Left ventricle myocardium inferior (tissue), 1 donor: ENCODE data around the gene PLXDC2. TPM values are rescaled to one million over a fixed set of nuclear protein-coding genes. Genes with fewer than 3 reads are reported as not detected.

Source experiments
- DNase-seq: peaks from one replicate; pipeline ENCODE4 v3.0.0-alpha.2; 2020
- H3K27ac ChIP-seq: fragments of 200-600 bp; replicated peaks from 2 replicates; pipeline ENCODE4 v1.8.0; 2021
- H3K27me3 ChIP-seq: fragments of 200-600 bp; 2 replicates; pipeline ENCODE4 v1.8.0; 2021; ENCODE audit warnings: low read depth
- H3K36me3 ChIP-seq: fragments of 200-600 bp; 2 replicates; pipeline ENCODE4 v1.8.0; 2021
- H3K4me1 ChIP-seq: fragments of 200-600 bp; 2 replicates; pipeline ENCODE4 v1.8.0; 2021
- H3K4me3 ChIP-seq: fragments of 200-600 bp; 2 replicates; pipeline ENCODE4 v1.8.0; 2021; ENCODE audit warnings: mild to moderate bottlenecking, moderate library complexity
- H3K9me3 ChIP-seq: fragments of 200-600 bp; replicated peaks from 2 replicates; pipeline ENCODE4 v1.8.0; 2021
- intact Hi-C: fragments of 100-400 bp; cut with micrococcal nuclease; formaldehyde crosslinking; loops from one replicate; pipeline ENCODE4 v1.11.0; 2022
- total RNA-seq: library from RNA; stranded (reverse); fragmentation: NEBNext Ultra II Directional; extraction: Animal tissue kit (Norgen Biotek cat#: 25700); gene quantifications from one replicate; pipeline ENCODE4 v1.2.1, GENCODE V29; 2021
- TF ChIP-seq, protein P1 (sequence below): fragments of 200-600 bp; IDR thresholded peaks from 2 replicates; pipeline ENCODE4 v1.8.0; 2021; ENCODE audit warnings: antibody characterized with exemption, mild to moderate bottlenecking, borderline replicate concordance
- donor health status: DM: no; HTN: yes; CAD: no; lungs with severe emphysema.

PLXDC2 gene
- total RNA-seq, 1 donor from 2014 or later = 16.6 TPM

DNA sequence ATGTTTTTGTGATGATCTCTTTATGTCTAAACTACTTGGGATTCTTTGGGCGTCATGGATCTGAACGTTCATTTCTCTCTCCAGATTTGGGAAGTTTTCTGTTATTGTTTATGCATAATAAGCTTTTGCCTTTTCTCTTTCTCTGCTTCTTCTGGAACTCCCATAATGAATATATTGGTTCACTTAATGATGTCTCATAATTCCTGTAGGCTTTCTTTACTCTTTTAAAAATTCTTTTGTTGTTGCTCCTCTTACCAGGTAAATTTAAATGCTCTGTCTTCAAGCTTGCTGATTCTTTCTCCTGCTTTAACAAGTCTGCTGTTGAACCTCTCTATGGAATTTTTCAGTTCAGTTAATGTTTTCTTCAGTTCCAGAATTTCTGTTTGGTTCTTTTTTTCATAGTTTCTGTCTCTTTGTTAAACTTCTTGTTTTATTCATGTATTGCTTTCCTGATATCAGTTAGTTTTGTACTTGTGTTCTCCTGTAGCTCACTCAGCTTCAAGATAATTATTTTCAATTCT, 317.5 kb downstream of the PLXDC2 start:
- no peak overlapping the region for H3K4me3 ChIP-seq
- H3K27ac ChIP-seq = no peak overlapping the region
- no peaks in the 10 kb centered on the region for H3K27me3 ChIP-seq
- no peak for DNase-seq
- H3K36me3 ChIP-seq = no peaks in the 10 kb centered on the region
- no peaks in the 10 kb centered on the region for H3K4me1 ChIP-seq
- TF ChIP-seq, protein P1, sequence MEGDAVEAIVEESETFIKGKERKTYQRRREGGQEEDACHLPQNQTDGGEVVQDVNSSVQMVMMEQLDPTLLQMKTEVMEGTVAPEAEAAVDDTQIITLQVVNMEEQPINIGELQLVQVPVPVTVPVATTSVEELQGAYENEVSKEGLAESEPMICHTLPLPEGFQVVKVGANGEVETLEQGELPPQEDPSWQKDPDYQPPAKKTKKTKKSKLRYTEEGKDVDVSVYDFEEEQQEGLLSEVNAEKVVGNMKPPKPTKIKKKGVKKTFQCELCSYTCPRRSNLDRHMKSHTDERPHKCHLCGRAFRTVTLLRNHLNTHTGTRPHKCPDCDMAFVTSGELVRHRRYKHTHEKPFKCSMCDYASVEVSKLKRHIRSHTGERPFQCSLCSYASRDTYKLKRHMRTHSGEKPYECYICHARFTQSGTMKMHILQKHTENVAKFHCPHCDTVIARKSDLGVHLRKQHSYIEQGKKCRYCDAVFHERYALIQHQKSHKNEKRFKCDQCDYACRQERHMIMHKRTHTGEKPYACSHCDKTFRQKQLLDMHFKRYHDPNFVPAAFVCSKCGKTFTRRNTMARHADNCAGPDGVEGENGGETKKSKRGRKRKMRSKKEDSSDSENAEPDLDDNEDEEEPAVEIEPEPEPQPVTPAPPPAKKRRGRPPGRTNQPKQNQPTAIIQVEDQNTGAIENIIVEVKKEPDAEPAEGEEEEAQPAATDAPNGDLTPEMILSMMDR = no peak
- peaks cover 61% of the 10 kb centered on the region for H3K9me3 ChIP-seq
- intact Hi-C loops = no loop called here

DNA sequence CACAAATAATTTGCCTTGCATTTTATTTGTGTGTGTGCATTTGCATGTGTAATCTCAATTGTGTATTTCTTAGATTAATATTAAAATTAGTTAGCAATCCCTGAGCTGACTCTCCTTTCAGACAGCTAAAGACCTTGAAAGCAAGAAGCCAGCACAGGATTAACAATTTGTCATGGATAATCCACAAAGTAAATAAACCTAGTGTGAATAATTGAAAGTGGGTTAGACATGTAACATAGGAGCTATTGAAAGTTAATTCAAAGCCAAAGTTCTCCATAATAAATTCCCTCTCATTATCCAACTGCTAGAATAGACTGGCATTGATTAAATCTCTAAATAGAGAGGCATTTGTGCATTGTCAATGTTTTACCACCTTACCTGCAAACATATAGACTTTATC, 326.1 kb downstream of the PLXDC2 start:
- H3K36me3 ChIP-seq = peaks cover 4% of the 10 kb centered on the region
- H3K27ac ChIP-seq = no peak overlapping the region
- intact Hi-C loops = no loop called here
- TF ChIP-seq, protein P1 = no peak
- H3K4me3 ChIP-seq = no peak overlapping the region
- no peaks in the 10 kb centered on the region for H3K27me3 ChIP-seq
- H3K4me1 ChIP-seq = no peaks in the 10 kb centered on the region
- no peaks in the 10 kb centered on the region for H3K9me3 ChIP-seq
- no peak for DNase-seq

DNA sequence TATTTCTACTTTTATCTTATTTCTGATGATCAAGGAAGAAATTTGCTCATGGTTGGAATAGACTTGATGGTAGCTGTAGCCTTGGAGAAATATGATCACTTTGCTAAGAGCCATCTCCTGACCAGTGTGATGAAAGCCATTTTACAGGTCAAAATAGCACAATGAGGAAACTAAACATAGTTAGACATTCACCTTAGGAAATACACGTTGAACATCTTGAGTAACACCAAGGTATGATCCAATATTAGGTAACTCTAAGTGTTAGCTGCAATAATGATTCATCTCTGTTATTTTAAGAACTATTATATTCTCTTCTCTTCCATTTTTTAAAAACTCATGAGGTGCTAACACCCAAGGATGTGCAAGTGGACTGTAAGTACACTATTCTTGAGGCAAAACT, 328.0 kb downstream of the PLXDC2 start:
- Histone ChIP-seq H3K9me3 (no peaks in the 10 kb centered on the region), H3K36me3 (peaks cover 4% of the 10 kb centered on the region), H3K4me1 (no peaks in the 10 kb centered on the region), H3K4me3 (no peak overlapping the region), H3K27me3 (no peaks in the 10 kb centered on the region), H3K27ac (no peak overlapping the region)
- TF ChIP-seq, protein P1 = no peak
- intact Hi-C loops = no loop called here
- DNase-seq = no peak

DNA sequence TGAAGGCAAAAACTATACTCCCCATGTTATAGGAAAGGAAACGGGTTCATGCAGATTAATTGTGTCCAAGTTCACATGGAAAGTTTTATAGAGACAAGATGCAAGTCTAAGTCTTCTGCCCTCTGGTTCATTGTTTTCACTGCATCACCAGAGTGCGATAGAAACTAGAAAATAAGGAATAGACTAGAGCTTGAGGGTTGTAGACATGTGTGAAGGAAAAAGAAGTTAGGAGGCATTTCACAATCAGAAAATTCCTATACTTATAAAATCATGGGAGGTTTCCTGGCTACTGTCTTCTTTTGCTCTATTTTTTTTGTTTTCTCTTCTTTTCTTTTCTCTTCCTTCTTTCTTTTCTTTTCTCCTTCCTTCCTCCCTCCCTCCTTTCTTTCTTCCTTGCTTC, 329.8 kb downstream of the PLXDC2 start:
- TF ChIP-seq, protein P1 = no peak
- Histone ChIP-seq H3K27me3 (no peaks in the 10 kb centered on the region), H3K4me3 (no peak overlapping the region), H3K4me1 (no peaks in the 10 kb centered on the region), H3K27ac (no peak overlapping the region), H3K36me3 (peaks cover 4% of the 10 kb centered on the region), H3K9me3 (no peaks in the 10 kb centered on the region)
- no peak for DNase-seq
- intact Hi-C loops = no loop called here

DNA sequence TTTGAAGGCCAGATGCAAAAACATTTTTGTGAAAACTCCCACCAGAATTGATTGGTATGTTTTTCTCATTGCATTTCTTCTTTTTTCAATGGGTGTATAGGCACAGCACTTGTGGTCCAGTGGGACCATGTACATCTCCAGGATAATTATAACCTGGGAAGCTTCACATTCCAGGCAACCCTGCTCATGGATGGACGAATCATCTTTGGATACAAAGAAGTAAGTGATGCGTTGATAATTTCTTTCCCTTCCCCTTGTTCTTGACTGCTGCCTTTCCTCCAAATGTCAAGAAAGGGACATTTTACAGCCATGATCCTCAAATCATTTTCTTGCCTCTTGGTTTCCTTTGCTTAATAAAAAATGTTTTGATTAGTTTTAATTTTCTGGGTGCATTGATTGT, 331.5 kb downstream of the PLXDC2 start:
- peaks cover 4% of the 10 kb centered on the region for H3K36me3 ChIP-seq
- intact Hi-C loops = no loop called here
- TF ChIP-seq, protein P1 = no peak

More for the DNA sequence above, 331.5 kb downstream of the PLXDC2 start:
- Histone ChIP-seq H3K4me1 (no peaks in the 10 kb centered on the region), H3K4me3 (no peak overlapping the region), H3K9me3 (no peaks in the 10 kb centered on the region), H3K27ac (no peak overlapping the region), H3K27me3 (no peaks in the 10 kb centered on the region)
- DNase-seq = no peak
